Activated CD8-positive, alpha-beta memory T cell treated with anti-CD3 and anti-CD28 coated beads for 4 hours (primary cell): ENCODE data around the gene SERBP1.
"Not testable (repeated sequence)": the region's sequence is repeated elsewhere in the genome, so short reads cannot be mapped to it uniquely, and the experiment has no call there.

Experiments
- DNase-seq, 2 donors: peaks; one replicate each; pipeline ENCODE4 v3.0.0-alpha.2; 2020; ENCODE audit warnings: low read depth in 2 of 2

SERBP1 gene

DNA sequence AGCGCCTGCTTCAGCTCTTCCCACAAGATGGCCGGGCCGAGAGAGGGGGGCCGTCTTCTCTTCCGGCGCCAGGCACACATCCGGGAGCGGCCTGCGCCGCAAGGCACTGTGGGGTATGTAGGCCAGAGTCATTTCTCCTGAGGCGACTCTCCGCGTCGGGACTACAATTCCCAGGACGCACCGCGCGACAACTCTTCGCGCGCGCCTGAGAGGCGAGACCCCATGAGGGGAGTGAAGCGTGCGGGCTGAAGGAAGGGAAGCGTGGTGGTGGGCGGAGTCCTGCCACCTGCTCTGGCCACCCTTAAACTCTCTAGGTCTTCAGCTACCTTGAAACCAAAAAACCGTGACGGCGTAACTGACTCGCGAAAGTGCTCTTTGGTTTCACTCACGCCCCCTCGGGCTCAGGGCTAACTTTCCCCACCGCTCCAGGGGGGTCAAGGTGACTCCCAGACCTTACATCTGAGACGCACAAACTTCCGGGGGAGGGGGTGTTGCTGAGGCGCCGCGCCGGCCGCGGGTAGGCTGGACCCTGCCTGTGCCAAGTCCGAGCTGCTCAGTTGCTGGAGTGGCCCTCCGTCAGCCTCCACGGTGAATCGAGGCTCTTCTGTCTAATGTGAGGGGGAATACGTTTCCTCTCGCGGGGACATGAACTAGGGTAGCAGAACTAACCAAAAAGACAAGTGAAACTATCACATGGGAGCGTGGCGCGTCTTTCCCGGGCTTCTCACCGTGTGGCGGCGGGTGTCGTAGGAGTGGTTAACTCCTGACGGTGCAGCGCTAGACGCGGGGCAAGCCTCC lies at the start of gene SERBP1:
TSS of gene SERBP1 (minus strand) at position 45 of the 798 bp plus-strand sequence. CDS start 102 bp downstream, outside the sequence.
- peak; percentile 90 to 91 for DNase-seq

DNA sequence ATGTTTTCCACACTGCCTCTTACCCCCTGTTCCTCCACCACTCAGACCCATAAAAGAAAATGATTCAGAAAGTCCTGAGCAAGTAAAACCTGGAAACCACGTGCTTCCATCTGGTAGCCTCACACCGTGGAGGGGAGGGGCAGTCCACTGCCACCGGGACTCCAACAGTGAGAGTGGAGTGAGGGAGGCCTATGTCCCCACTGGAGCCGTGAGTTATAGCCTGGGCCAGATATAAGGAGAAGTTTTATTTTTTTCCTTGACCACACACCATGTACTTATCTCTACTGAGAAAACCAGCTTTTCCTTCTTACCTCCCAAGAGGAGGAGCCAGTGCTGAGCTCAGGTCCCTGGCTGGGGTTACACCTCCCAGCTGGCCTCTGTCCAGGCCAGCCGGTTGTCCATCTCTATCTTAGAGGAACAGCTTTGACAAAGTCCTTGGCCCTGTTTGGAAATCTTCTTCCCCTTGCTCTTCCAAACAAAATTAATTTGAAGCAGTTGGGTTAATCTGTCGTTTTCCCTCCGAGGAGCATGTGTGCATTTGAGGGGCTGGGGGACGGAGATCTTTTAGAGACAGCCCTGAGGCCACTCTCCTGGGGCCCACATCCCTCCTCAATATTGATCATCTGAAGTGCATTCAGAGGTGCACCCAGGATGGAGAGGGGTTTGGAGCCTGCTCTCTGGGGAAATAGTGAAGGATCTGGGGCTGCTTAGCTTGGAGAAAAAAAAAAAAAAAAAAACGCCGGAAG lies 49.1 kb upstream of the SERBP1 start:
- no peak for DNase-seq

DNA sequence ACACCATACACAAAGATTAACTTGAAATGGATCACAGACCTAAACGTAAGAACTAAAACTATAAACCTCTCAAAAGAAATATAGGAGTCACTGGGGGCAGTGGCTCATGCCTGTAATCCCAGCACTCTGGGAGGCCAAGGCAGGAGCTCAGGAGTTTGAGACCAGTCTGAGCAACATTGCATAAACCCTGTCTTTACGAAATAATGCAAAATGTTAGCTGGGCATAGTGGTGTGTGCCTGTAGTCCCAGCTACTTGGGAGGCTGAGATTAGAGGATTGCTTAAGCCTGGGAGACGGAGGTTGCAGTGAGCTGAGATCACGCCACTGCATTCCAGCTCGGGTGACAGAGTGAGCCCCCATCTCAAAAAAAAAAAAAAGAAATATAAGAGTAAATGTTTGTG lies 46.7 kb upstream of the SERBP1 start:
- DNase-seq = no peak

DNA sequence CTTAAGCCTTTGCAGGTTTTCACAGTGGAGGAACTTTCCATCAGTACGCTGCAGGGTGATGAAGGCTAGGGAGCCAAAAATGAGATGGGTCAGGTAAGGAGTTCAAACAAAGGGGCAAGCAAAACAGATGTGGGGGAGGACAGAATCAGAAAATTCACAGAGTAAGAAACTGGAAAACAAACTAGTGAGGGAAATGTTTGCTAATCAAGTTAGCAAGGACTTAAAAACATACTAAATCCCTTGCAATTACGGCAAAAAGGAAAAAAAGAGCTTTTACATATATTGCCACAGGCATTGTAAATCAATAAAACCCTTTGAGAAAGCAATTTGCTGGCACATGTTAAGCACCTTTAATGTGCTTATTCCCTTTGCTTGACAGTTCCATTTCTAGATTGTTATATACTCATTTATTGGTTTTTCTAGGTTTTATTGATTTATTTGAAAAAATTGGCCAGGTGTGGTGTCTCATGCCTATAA lies 45.8 kb upstream of the SERBP1 start:
- DNase-seq = no peak

DNA sequence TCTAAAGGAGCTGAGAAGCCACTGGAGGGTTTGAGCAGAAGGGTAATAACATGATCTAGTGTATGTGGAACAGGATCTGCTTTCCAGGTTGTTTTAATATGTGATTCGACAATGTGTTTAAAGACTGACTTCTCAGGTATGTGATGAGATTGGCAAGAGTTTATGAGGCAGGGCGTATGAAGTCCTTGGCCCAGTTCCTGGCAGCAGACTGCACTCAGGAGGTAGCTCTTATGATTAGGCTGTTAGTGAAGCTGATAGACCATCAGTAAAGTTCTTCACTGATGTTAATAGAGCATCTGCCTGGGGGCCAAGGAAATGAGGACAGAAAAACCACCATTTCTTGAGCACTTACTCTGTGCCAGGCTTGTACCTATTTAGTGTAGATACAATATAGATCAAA lies 41.9 kb upstream of the SERBP1 start:
- DNase-seq = no peak

DNA sequence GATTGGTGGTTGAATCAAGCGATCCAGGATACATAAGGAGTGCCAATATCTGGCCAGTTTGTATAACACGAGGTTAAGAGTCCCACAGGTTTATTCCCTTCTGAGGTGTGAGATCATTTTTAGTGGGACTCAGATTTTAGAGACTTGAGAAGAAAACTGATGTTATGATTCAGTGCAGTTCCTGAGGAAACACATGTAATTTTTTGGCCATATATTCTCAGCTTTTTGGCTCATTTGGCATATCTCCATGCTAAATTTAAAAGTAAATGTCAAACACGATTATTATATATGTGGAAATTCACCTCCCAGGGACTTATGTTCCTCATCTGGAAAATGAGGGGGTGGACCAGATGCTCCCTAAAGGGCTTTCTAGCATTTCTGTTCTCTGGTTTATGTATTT lies 39.2 kb upstream of the SERBP1 start:
- no peak for DNase-seq

DNA sequence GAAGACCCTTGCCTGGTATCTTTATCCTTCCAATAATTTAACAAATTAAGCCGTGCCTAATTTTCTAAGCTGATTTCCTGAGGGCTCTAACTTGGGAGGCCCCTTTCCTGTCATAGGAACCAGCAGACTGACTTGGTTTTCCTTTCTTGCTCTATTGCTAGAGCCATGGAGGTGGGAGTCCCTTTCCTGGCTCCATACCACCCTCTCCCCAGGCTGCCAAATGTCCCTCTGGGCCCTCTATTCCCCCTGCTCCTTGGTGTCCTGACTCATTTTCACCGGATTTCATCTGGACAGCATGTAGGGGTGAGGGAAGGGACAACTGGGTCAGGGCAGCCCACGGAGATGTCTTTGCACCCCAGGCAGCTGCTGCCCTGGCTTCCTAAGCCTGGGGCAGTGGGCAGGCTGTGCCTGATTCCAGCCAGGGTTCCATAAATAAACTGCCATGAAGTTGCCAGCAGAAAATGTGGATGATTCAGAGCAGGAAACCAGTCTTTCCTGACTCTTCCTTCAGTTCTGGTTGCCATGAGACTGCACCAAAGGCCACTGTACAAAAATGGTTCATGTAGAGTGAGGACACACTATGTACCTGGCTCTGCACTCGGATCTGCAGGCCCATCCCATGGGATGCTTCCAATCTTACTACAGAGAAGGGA lies 38.0 kb upstream of the SERBP1 start:
- no peak for DNase-seq

DNA sequence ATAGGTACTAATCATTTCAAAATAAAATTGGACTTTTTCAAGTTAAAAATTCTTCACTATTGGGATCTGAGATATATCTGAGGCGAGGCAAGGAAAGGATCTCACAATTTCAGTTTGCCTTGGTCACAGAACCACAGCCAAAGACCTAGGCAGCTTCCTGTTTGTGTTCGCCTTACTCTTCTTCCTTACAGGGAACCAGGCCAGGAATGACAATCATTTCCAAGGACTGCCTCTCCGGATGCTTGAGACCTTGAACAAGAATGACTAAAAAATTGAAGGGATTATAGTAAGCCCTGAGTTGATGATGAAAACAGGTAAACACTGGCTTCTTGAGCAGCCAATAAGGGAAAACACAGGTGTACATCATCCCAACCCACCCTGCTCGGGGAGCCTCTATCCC lies 35.2 kb upstream of the SERBP1 start:
- DNase-seq = no peak

DNA sequence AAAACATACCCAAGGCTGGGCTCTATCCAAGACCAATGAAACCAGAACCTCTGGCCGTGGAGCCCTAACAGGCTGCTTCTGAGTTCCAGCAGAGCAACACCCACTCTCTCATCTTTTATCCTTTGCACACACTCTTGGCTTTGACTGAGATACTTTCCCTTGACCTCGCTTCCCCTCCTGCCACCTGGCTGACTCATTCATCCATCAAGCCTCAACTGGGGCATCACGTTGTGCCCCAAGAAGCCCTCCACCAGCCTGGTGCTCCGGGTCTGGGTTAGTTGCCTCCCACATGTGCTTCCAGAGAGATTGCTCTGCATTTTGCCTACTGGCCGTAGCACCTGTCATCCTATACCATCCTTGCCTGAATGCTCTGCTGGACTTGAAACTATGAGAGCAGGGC lies 34.5 kb upstream of the SERBP1 start:
- no peak for DNase-seq

DNA sequence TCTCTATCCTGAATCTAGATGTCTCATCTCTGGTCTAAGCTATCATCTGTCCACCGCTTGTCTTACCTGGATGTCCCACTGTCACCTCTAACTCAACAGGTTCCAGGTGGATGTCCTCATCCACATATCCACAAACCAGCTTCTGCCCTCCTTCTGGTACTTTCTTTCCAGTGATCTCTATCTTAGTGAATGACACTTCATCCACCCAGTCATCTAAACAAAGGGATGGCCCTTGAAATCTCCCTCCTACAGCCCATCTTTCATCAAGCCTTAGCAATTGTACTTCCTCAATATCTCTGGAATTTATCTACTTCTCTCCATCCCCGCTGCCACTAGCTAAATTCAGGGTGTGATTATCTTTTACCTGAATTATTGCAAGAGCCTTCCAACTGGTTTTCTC lies 33.9 kb upstream of the SERBP1 start:
- DNase-seq = no peak

DNA sequence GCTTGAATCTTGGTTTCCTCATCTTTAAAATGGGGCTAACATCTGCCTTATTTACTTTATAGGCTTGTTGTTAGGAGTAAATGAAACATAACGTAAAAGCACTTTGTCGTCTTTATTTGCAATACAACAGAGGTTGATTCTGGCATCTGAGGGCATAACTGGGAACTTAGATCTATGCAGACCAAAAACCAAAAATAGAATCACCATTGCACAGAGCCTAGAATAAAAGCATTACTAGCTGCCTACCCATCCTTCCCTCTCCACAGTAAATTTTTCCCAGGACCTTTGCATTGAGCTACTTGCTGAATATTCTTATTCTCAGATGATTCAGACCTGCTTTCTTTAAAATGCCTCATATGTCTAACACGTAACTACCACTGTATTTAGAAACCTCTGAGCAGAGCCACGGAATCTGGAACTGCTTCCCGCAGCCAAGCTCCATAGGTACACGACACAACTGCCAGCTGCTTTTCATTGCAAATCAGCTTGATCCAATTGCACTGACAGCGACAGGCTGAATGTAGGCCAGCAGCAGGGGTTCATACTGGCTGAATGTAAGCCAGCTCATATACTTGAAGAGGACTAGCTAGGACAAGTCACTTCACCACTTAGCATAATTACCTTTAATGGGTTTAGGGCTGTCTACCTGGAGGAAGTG lies 33.2 kb upstream of the SERBP1 start:
- DNase-seq = no peak

DNA sequence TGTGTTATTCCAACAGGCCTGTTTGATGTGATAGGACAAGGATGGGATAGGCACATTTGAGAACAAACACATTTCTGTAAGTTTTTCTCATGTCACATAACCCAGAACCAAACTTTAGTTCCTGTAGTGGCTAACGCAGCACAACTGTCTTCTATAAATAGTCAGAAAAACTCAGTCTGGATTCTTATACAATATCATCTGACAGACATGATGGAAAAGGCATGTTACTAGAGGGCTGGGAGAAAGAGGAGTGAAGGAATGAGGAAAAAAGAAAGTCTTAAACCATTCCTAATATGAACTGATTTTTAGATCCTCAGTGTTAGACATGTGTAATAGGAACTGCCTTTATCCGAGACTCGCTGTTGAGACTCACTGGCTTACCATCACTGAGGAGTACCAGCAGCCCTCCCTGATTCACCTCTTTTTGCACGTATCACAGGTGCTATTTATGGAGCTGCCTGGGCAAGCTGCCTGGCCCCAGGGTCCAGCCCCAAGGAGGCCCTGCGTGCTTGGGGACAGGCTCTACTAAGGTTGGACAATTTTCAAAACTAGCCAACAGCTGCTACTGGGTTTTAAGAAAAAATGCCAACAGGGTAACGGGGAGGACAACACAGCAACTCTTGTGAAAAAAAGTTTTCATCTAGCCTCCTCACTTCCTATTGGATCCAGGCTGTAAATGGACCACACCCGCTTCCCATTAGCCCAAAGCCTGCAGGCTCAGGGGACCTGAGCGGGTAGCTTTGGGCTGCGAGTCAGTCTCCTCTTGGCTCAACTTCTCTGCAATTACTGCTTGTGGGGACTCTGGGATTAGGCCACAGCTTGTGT lies 30.7 kb upstream of the SERBP1 start:
- no peak for DNase-seq

DNA sequence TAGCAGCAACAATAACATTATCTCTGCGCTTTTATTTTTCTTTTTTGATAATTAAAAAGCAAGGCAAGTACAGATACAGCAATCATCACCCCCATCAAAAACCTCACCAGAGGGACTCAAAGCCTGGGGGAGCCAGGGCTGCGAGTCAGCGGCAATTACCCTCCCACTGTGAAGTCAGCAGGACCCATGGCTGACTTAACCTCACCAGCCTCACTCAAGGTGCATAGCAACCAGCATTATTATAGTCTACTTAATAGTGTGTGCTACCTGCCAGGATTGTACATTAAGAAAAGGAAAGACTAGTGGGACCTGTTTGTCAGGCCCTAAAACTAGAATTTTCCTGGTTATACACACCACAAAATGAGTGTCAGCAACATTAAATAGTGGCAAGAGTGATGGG lies 28.9 kb upstream of the SERBP1 start:
- no peak for DNase-seq

DNA sequence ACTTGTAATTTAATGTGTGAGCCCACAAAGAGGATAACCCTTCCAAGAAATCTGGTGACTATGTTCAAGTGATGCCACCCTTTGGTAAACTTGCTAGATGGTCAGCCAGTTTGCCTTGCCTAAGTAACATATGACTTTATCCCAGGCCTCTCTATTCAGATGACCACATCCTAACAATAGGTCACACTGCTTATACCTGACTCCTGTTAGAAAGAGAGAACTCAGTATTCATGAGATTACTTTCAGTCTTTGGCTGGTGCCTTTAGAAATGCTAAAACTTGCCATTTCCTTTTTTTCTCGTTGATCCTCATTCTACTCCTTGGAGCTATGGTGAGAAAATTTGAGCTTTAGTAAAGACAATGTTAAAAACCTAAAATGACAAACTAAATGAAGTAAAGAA lies 28.5 kb upstream of the SERBP1 start:
- DNase-seq = no peak

DNA sequence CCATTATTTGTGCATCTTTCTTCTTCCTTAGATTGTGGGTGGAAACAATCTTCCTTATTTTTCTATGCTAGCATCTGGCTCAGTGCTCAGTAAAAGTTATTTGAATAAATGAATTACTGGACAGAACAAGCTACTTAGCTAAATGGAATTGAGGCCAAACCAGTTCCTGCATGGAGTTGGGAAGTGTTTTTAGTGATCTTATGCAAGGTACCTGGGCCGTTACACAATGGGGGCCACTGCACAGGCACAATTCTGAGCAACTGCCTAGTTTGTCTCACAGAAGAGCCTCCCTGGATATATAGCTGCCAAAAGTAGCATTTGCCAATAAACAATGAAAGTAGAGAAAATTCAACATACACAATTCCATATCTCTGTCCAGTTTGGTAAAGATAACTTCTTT lies 27.0 kb upstream of the SERBP1 start:
- no peak for DNase-seq

DNA sequence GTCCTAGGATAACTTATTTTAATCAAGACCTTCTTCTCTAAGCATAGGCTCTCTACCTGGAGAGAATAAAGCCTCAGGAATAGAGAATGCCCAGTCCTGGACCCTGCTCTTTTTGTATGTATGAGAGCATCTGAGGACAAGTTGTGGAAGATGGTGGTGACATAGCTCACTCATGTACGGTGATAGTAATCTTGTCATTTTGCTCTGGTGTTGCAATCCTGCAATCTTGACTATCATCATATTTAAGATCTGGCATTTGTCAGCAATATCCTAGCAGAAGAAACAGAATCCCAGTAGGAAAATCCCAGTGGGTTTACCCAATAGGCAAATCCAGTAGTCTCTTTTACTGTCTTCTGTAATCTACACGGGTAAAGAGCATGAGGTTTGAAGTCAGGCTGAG lies 21.6 kb upstream of the SERBP1 start:
- no peak for DNase-seq

DNA sequence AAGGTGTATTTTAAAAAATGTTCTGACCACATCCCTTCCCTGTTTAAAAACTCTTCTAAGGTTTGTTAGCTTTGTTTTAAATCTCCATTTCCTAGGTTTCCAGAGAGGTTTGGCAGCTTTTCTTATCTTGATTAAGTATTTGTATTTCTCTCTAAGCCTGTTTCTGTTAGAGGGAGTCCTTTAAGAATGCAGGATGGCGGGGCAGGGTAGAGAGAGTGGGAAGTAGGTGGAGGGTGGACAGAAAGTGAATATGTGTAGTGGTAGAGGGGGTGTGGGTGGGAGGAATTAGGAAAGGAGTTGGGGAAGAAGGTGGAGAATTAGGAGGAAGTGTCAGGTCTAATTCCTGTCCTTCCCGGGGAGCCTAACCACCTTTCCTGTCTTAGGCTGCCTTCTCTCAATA lies 21.2 kb upstream of the SERBP1 start:
- DNase-seq = no peak

DNA sequence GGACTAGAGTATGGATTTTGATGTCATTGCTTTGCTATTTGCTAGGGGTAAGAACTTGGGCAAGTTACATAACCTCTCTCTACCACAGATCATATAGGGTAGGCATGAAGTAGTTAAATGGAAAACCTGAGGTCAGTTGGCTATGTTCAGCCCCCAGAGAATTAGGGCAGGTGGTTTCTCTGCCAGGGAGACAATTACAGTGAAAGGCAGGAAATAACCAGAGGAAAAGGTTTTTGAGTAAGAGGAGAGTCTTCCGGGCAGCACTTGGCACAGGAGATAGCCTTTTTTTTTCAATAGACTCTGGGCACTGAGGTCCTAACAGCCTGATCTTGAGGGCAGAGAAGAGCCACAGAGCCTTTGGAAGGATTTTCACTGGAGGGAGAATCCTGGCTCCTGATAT lies 16.7 kb upstream of the SERBP1 start:
- DNase-seq = no peak

DNA sequence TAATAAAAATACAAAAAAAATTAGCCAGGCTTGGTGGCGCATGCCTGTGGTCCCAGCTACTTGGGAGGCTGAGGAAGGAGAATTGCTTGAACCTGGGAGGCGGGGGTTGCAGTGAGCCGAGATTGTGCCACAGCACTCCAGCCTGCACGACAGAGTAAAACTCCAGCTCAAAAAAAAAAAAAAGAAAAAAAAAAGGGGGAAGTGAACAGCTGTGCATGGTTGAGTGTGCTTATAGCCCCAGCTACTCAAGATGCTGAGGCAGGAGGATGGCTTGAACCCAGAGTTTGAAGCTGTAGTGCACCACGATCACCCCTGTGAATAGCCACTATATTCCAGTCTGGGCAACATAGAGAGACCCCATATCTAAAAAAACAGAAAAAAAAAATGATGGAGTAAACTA lies 15.8 kb upstream of the SERBP1 start:
- not testable (repeated sequence) for DNase-seq

DNA sequence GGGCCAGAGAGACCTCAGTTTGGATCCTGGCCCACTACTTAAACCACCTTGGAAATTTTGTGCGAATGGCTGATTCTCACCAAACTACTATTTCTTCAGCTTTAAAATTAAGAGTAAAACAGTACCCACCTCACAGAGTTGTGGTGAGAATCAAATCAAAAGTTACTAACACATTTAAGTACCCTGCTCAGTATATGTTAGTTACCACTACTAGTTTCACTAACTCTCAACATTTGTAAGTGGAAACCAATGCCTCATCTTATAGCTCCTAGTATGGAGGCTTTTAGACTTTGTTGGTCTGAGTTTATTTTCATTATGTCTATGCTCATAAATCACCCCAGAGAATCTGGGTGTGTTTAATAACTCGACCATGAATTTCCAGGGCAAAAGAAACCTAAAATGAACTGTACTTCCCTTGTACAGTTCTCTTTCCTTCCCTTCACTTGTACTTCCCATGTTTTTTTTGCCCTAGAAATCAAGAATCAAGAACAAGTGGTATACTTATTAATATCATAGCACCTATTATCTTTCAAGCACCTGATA lies 11.6 kb upstream of the SERBP1 start:
- no peak for DNase-seq

DNA sequence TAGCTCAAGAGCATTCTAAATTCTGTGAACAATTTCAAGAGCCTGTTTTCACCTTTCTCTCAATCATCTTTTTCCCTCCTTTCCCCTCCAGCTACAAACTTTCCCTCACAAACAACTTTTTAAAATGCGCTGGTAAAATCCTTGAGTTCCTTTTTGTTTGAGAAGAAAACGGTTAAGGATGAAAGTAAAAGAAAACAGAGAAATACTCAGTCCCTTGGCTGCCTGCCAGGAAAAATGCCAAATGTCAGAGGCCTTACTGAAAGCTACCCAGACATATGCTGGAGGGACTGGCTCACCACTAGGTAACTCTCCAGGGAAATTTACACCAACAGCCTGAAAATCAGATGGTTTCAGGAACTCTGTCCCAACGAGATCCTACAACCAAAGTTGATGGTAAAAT lies 11.0 kb upstream of the SERBP1 start:
- no peak for DNase-seq
